ENCODE measurements around the gene GRIN2A.
A peak's percentile ranks its signal among the peaks of the same experiment; 100 is the strongest.

GRIN2A gene

DNA sequence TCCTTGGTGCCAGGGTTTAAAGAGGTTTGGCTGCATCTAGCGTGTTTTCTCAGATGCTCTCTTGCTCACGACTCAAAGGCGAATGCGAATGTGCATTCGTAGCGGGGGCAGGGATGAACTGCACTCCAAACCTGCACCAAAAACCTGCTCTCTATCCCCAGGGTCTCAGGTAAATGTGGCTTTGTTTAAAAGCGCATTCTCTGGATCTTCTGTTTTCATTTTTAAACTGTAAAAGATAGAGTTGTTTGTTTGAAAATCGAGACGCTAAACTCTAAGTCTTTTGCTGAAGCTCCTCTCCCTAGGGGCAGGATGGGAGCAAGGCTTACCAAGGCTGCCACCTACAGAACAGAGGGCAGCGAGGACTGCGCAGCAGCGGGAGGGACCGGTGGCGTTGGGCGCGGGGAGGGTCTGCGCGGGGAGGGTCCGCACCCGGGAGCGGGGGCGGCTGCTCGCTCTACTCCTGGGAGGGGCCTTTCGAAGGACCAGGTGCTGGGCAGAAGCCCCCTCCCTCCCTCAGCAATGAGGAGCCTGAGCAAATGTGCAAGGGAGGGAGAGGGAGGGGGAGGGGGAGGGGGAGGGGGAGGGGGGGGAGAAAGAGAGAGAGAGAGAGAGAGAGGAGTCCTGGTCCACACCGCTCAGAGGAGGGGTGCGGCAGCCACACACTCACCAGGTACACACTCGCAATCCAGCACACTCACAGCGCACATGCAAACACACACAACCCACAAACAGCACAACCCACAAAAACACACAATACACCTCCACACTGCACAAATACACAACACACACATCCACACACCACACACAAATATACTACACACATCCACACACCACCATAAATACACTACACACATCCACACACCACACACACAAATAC, 142.8 kb downstream of the GRIN2A start:
- peak overlapping the region; percentile 42 for H3K4me3 ChIP-seq (ENCODE audit: low read depth, low read length)

DNA sequence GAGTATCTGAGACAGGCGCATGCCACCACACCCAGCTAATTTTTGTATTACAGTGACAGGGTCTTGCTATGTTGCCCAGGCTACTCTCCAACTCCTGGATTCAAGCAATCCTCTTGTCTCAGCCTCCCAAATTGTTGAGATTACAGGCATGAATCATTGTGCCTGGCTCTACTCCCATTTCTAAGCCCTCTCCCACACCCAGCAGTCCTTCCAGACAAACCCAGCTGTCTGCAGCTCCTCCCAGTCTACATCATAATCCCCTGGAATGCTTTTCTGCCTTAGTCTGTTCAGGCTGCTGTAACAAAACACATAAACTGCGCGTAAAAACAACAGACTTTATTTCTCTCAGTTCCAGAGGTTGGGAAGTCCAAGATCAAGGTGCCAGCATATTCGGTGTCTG, 144.5 kb downstream of the GRIN2A start:
- H3K4me3 ChIP-seq (ENCODE audit: low read depth, low read length), result no peak overlapping the region

DNA sequence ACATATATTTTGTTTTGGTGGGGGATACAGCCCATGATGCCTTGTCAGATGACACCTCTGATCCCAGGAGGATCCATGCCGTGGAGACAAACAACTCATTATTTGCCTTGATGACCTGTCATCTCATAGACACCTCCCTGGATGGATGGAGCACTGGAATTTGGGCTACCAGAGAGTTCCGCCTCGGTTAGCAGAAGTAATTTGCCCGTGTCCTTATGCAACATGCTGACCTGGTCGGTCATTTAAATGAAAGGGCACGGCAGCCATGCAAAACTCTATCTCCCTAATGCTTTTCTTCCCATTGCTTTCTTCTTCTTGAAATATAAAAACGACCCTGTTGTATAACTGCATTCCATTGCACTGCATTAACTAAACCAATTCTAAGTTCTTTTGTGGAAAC, 145.3 kb downstream of the GRIN2A start:
- H3K4me3 ChIP-seq (ENCODE audit: low read depth, low read length), result no peak overlapping the region

DNA sequence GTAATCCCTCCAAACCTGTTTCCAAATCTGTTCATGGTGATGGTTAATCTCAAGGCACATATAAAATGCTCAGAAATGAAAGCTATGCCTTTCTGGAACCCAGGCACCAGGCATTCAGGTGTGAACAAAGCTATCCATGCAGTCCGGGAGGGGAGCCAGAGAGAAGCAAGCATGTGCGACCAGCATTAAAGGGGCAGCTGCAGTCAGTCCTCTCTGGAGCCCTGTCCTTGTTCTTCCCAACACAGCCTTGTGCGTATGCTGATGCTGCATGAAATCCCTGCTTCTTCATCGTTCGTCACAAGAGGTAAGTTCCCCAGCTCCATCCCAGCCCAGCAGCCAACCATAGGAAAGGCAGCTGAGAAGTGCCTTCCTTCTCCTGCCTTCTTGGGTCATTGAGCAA, 148.7 kb downstream of the GRIN2A start:
- no peak overlapping the region for H3K4me3 ChIP-seq (ENCODE audit: low read depth, low read length)

DNA sequence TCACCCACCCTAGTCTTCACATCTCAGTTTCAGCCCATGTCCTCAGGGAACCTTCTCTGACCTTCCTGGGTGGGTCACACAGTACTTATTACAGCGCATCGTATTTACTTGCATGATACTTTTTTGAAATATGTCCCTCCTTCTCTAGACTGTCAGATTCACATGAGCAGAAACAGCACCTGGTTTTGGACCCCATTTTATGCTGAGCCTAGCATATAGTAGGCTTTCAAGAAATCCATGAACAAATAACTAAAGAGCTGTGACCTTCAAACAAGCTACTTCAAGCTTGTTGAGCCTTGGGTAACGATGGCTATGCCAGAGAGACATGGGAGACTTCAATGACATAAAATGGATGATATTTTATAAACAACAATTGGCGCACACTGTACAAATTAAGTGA, 150.3 kb downstream of the GRIN2A start:
- no peak overlapping the region for H3K4me3 ChIP-seq (ENCODE audit: low read depth, low read length)

DNA sequence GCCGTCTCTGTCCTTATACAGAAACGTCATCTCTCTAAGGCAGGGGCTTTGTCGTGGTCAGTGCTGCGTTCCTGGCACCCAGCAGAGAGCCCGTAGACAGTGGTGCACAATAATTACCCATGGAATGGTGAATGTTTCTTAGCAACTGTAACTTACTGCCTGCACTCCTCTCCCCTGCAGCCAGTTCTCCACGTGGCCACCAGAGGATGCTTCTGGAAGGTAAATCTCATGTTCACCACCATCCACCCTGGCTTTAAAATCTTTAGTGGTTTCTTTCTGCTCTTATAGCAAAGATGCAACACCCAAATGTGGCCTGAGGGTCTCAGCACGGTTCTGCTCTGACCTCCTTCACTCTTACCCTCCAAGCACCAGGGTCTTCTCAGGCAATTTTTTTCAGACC, 150.8 kb downstream of the GRIN2A start:
- H3K4me3 ChIP-seq (ENCODE audit: low read depth, low read length), result no peak overlapping the region

DNA sequence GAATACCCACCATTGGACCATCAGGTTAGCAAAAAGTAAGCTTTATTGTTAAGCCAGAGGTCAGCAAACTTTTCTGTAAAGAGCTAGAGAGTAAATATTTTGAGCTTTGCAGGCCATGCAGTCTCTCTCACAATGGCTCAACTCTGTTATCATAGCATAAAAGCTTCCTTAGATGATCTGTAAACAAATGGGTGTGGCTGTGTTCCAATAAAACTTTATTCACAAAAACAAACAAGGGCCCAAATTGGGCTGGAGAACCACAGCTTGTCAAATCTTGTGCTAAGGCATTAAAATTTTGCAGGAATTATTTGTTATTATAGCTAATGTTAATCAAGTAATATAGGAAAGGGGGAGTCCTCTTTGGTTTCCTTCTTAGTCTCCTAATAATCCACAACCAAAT, 153.6 kb downstream of the GRIN2A start:
- H3K4me3 ChIP-seq (ENCODE audit: low read depth, low read length), result no peak overlapping the region

DNA sequence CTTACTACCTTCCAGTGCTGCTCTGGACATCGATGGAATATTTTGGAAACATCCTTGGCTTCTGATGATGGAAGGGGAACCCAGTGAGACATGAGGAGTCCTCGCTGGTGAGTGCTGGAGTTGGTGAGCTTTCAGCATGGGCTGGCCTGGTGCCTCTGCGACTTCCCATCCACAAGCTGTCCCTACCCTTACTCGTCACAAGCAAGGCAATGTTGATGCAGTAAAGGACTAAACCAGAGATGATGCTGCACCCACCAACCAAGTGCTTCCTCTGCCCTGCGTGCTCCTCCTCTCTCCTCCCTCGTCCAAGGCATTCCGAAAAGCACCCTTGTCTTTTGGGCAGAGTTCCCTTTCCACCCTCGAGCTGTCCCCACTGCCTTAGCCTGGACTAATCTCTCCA, 154.7 kb downstream of the GRIN2A start:
- no peak overlapping the region for H3K4me3 ChIP-seq (ENCODE audit: low read depth, low read length)

DNA sequence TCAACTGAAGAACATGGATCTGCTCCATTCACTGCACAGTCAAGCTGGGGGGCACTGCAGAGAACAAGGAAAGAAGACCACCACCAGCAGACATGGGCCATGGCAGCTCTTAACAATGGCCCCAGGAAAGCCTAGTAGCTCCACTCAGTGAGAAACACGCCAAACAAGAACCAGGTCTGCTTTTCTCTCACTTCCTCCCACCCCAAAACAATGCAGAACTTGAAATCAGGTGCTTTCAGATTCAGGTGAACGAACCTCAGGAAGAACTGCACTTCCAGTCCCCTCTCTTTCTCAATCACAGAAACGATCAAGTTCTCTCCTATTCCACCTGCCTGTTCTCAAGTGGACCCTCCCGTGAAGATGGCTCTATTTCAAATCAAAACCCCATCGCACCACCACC, 155.6 kb downstream of the GRIN2A start:
- H3K4me3 ChIP-seq (ENCODE audit: low read depth, low read length), result no peak overlapping the region

DNA sequence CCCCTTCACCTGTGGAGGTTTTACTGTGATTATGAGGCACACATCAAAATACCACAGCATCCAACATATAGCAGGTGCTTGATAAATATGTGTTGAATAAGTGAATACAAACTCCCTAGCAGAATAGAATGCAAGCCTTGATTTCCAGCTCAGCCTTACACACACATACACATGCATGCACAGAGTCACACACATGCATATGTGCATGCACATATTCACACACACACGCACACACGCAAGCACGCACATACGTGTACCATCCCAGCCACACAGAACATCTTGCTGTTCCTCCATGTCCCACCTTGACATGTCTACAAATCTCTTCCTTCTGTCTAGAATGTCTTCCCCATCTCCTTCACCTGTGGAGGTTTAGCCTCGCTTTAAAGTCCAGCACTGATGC, 160.1 kb downstream of the GRIN2A start:
- H3K4me3 ChIP-seq (ENCODE audit: low read depth, low read length), result no peak overlapping the region

DNA sequence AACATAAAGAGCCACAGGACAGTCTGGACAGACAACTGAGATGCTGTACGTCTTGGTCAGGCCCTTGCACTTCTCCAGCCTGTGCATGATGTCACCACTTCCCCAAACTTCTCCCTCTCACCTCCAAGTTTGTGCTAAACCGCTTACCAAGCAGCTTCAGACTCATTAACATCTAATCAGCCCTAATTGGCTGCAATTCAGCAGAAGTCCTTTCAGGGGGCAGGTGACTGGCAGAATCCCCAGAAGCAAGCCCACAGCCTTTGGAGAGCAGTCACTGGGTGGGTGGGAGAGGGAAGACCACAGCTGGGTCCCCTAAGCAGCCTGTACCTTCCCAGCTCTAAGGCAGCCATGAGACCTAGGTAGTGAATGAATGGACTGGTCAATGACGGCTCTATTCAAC, 161.4 kb downstream of the GRIN2A start:
- H3K4me3 ChIP-seq (ENCODE audit: low read depth, low read length), result no peak overlapping the region

DNA sequence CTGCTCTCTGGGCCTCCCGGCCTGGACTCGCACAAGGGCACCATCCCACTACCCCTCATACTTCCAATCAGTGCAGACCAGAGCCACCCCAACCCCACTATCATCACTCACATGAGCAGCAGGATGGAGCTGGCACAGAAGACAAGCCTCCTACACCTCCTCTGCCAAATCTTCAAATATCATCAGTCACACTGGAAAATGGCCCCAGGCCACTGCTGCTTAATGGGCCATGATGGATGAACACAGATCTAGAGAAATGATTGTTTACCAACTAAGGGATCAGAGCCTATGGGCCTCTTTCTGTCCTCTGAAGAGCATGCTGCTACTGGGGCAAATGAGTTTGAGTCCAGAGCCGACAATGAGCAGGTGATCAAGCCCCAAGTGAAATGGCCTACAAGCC, 165.5 kb downstream of the GRIN2A start:
- H3K4me3 ChIP-seq (ENCODE audit: low read depth, low read length), result no peak overlapping the region

DNA sequence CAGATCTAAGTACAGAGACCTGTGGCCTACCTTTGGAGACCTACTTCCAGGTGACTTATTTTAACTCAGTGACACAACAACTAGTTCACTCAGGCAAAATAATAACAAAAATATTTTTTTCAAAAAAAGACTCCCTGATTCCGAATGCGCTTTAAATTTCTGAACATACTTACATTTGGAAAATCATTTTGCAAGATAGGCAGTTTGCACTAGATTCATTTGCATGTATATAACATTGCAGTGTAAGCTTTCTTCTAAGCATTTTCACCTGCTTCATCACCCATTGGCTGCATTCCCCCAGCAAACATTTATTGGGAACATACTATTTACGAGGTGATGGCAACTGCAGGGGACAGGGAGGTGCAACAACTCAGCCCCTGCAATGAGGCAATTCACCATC, 166.8 kb downstream of the GRIN2A start:
- H3K4me3 ChIP-seq (ENCODE audit: low read depth, low read length), result no peak overlapping the region

DNA sequence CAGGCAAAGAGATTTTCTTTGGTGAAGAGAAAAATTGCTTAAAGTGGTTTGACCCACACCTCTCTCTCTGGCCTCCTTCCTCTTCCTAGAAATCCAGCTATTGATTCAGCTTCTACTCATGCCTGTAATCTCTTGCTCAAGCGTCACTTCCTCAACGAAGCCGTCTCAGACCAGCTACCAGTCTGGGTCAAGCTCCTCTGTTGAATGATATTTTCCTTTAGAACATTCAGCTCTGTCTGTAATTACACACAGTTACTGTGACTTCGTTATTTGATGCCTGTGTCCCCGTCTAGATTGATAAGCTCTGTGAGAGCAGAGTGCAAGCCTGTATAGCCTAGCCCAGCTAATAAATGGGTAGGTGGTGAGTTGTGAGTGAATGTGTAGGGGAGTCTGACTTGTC, 168.5 kb downstream of the GRIN2A start:
- H3K4me3 ChIP-seq (ENCODE audit: low read depth, low read length), result no peak overlapping the region

DNA sequence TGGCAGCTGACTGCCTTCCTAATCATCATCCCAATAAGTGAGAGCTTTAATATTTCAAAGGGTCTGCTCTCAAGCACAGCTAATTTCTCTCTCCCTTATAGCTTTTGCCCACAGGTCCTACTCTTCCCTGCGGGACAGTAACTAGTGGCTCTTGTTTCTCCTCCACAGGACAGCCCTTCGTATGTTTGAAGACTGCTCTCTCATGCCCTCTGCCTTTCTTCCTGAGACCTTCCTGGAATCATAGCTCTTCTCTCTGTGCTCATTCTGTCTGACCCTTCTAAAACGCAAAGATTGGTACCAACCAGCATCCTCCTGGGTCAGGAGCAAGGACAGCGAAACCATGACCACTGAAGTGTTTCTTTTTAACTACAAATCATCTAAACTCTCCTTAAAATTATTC, 168.9 kb downstream of the GRIN2A start:
- H3K4me3 ChIP-seq (ENCODE audit: low read depth, low read length), result no peak overlapping the region

DNA sequence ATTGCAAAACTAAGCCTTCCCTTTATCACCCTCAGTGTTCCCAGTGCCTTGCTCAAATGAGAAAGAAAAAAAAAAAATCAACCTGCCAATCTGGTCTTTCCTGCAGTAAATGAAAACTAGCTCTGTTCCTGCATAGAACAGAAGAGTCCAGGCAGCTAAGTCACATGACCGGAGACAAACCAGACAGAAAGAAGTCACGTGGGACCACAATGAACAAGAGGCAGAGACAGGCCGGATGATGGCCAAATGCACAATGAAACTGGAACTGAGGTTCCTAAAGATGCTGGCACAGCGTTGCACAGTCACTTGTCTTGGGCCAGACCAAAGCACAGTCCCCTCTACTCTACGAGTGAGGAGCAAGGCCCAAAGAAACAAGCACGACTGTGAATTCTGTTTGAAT, 172.5 kb downstream of the GRIN2A start:
- H3K4me3 ChIP-seq (ENCODE audit: low read depth, low read length), result no peak overlapping the region

DNA sequence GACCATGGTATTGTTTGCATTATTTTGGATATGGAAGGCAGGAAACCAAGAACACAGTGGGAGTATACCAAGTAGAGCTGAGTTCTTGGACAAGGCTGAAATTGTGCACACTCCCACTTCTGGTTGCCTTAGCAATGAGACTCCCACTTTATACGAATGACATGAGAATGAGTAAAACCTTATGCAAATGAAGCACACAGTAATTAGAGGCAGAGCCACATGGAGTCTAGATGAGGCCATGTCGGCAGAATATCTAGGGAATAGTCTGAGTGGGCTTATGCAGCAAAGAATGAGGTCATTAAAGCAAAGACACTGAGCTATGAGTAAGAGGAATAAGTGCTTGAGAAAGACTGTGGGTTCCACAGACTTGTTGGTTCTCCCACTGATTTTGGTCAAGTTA, 178.7 kb downstream of the GRIN2A start:
- H3K4me3 ChIP-seq (ENCODE audit: low read depth, low read length), result no peak overlapping the region

DNA sequence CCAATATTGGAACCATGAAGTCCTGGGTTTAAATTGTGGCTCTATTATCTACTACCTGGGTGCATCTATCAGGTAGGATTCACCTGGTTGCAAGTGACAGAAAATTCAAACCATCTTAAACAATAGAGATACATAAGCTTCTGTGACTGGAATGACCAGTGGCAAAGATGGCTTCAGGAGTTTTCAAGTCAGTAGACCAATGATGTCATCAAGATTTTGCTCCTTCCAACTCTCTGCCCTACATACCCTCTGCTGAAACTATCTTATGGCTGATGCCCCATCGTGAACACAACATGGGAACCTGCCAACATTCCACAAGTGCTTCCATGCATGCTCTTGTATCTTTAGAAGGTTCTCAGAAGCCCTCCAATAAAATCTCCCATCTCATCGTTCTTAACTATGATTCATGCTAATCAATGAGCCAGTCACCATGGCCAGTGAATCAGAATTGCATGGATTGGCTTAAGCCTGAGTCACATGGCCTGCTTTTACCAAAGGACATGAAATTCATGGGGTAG, 180.9 kb downstream of the GRIN2A start:
- no peak overlapping the region for H3K4me3 ChIP-seq (ENCODE audit: low read depth, low read length)

DNA sequence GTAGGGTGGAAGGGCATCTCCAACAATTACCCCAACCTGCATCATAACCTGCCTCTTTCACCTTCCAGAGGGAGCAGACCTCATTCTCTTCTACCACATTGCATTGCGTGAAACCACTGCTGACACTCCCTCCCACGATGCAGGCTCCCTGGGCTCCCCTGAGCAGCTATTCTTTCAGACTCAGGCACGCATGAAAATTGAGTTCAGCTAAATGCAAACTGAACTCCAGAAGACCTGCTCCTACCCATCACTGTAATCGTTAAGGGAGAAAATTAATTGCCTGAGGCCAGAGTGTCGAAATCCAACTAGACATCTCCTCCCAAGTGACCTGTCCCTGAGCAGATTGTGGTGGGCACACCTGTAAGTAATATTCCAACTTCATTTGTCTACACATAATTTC, 186.0 kb downstream of the GRIN2A start:
- H3K4me3 ChIP-seq (ENCODE audit: low read depth, low read length), result no peak overlapping the region

DNA sequence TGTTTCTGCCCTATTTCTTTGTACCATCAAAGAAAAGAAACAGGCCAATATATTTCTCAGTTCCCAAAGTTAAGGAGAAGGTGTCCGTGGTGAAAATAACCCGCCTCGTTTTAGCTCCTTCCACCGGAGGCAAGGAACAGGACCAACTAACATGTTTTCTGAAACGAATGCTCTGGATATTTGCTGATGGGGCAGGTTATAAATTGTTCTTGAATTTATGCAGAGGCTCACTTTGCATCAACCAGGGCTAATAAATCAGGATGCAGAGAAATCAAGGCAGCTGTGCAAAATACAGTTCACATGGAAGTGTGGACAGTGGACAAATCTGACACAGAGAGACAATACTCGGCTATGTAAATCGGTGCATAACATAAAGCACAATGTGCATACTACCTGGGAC, 189.8 kb downstream of the GRIN2A start:
- H3K4me3 ChIP-seq (ENCODE audit: low read depth, low read length), result no peak overlapping the region

DNA sequence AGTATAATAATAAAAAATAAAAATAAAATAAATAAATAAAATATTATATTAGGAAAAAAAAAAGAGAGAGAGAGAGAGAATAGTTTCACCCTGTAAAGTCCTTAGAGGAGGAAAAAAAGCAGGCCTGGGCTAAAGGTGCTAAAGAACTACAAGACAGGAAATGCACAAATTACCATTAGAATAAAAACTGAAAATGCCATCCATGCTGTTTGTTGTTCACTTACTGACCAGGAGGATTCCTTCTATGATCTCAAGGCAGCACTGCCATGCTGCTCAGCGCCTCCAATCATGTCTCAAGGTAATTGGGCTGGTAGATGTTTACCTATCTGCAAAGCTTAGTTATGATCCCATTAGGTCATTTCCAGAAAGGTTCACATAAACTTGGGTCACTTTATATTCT, 201.2 kb downstream of the GRIN2A start:
- H3K4me3 ChIP-seq (ENCODE audit: low read depth, low read length), result no peak overlapping the region

DNA sequence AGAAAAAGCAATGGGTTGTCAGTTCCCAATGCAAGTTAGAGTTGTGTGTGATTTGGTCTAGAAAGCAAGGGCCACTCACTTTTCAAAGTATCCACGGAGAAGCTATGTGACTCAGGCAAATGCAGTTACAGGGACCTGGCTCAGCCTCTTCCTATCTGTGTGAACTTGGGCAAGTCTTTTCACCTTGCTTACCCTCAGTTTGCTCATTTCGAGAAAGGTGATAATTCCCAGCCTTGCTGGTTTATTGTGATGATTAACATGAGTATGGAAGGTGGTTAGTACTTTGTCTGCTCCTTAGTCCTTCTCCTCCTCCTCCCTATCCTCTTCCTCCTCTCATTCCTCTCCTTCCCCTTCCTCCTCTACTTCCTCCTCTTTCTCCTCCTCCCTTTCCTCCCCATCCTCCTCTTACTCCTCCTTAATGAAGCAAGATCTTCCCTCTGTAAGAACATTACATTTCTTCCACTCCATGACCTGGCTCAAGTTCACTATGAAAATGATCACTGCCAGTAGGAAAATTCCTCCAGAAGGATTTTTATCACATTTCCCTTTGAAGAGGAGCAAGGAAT, 204.0 kb downstream of the GRIN2A start:
- H3K4me3 ChIP-seq (ENCODE audit: low read depth, low read length), result no peak overlapping the region

Measured in iPS-11a (cell line).